ENCODE results near the gene DAO.
A peak's percentile ranks its signal among the peaks of the same experiment; 100 is the strongest.
"Not testable (repeated sequence)": the region's sequence is repeated elsewhere in the genome, so short reads cannot be mapped to it uniquely, and the experiment has no call there.

Gene DAO

DNA sequence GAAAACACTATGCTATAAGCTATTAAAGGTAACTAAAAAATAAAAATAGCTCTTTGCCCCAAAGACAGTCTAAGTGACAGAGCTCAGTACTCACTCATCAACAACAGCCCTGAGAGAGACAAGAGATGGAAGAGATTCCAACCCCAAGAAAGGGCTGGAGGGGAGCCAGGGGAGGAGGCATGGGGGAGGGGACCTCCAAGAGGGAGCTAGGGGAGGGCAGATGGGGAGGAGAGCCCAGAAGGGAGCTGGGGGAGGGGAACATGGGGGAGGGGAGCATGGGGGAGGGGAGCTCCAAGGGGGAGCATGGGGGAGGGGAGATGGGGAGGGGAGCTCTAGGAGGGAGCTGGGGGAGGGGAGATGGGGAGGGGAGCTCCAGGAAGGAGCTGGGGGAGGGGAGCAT lies 30.2 kb upstream of the DAO start:
- no peak for DNase-seq (ENCODE audit: low read depth in 2 of 2)

GRCh38 chr12:108850854-108851573 lies 28.9 kb upstream of the DAO start:
- no peak for DNase-seq (ENCODE audit: low read depth in 2 of 2)

- no peak for DNase-seq (ENCODE audit: low read depth in 2 of 2)
These were observed 27.1 kb upstream of the DAO start for GRCh38 chr12:108852674-108853309.

- DNase-seq (ENCODE audit: low read depth in 2 of 2), result no peak
These were observed 26.5 kb upstream of the DAO start for GRCh38 chr12:108853426-108853825.

GRCh38 chr12:108853981-108854446 lies 25.9 kb upstream of the DAO start:
- no peak for DNase-seq (ENCODE audit: low read depth in 2 of 2)

- no peak for DNase-seq (ENCODE audit: low read depth in 2 of 2)
These were observed 25.2 kb upstream of the DAO start for GRCh38 chr12:108854451-108855283.

DNA sequence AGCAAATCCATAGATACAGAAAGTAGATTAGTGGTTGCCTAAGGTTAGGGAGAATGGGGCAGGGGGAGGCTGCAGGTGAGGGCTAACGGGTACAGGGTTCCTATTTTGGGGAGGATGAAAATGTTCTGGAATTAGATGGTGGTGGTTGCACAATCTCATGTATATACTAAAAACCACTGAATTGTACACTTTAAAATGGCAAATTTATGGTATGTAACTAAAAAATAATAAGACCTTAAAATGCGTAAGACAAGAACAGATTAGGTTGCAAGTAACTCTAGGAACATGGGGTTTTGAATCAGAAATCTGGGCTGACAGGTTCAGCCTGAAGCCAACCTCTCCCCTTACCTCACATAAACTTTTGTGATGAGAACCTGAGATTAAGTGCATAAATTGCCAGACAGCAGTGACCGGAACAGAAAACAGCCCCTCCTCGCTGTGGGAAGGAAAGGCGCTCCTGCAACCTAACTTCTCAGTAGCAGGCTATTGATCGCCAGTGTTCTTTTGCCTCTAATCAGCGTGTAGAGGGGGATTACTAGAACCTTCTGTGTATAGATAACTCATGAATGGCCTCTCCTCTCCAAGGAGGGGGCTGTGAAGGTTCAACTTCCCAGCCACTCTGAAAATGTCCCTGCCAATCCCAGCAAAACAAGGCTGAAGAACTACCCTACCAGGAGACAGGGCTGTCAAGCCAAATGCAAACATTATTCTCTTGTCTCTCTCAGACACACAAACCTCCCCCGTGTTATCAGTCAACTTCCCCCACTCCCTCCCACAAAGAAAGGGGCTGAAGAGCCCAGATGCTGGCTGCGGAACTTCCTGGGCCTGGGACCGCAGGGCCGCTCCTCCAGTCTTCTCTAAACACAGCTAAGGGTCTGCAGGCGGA lies 24.4 kb upstream of the DAO start:
- no peak for DNase-seq (ENCODE audit: low read depth in 2 of 2)

DNA sequence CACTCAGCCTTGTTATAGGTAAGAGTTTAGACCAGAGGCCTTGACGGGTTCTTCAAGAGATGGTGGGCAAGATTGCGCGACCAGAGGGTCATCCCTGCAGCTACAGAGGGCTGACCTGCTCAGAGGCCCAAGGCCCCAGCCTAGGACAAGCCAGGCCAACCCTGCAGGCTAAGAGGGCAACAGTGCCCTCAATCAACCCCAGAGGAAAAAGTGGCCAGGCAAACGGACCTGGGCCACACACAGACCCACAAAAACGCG lies 23.8 kb upstream of the DAO start:
- DNase-seq (ENCODE audit: low read depth in 2 of 2), result no peak

GRCh38 chr12:108856428-108857157 lies 23.3 kb upstream of the DAO start:
- DNase-seq (ENCODE audit: low read depth in 2 of 2), result peak; percentile 49 to 51

DNA sequence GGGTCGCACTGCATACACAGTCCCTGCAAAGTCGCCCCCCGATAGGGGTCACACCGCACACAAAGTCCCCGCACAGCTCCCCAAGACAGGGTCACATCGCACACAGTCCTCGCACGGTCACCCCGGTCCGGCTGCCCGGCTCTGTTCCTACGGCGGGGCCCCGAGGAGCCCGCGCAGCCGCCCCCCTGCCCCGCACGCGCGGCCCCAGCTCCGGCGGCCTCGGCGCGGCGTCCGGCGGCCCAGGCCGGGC lies 22.8 kb upstream of the DAO start:
- no peak for DNase-seq (ENCODE audit: low read depth in 2 of 2)

DNA sequence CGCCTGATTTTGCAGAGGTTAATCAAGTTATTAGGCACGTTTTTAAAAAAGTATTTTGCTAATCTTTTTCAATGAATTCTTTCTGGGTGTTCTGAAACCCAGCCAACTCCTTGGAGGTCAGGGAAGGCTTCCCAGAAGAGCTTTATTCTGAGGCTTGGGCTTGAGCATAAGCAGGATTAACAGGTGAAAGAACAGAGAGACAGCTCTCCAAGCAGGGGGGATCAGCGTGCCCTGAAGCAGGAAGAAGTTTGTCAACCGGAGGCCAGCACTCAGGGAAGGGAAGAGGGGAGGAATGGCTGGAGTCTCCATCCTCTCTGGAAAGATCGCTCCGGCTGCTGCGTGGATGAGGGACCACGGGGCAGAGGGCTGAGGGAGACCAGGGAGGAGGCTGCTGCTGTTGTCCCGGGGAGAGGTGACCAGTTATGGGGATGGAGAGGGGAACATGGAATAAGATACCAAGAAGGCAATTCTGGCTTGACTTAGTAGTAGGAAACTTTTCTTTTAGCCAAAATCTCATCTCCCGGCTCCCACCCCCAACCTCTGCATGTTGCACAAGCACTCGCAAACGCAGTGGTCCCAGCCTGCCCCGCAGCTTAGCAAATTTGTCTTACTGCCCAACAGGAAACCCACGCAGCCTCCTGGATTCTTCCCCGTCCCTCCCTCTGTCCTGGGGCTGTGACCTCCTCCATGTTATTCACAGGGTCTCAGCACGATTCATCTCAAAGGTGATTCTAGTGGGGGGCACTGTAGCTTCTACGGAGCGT lies 21.4 kb upstream of the DAO start:
- DNase-seq (ENCODE audit: low read depth in 2 of 2), result no peak

GRCh38 chr12:108859141-108859922 lies 20.6 kb upstream of the DAO start:
- not testable (repeated sequence) for DNase-seq (ENCODE audit: low read depth in 2 of 2)

- no peak for DNase-seq (ENCODE audit: low read depth in 2 of 2)
These were observed 20.0 kb upstream of the DAO start for GRCh38 chr12:108859923-108860291.

DNA sequence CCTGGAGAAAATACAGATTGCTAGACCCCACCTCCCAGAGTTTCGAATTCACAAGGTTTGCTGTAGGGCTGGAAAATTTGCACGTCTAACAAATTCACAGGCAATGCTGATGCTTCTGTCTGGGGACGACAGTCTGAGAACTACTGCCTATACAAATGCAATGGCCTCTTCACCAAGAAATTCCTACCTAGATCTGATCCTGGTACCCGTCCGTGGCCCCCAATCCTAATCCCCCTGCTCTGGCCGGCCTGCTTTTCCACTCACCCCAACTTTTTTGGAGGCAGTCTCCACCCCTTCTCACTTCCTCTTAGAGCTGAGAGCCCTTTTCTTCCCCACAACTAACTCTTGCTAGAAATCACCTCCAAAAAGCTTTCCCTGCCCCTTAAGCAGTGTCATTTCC lies 19.4 kb upstream of the DAO start:
- DNase-seq (ENCODE audit: low read depth in 2 of 2), result no peak

DNA sequence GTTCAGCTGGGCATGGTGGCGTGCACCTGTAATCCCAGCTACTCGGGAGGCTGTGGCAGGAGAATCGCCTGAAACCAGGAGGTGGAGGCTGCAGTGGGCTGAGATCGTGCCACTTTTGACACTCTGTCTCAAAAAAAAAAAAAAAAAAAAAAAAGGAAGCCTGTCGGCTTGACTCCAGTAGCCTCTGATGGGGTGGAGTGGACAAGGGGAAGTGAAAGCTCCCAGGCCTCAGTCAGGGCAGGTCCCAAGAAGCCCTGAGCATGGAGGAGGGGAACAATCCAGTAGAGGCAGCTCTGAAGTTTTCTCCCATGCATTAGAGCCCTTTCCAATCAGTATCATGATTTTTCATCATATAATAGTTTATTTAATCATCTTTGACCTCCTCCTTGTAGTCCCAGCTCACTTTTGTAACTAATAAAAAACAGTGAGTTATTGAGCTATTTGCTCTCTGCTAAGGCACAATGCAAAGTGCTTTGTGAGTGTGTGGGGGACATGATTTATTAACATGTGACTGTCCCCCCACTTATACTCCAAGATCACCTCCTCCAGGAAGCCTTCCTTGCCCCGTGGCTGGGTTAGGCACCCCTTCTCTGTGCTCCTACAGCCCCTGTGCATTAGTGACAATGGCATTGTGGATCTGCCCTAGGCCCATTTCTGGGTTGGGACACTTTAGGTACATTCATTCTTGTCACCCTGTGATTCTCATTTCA lies 17.9 kb upstream of the DAO start:
- DNase-seq (ENCODE audit: low read depth in 2 of 2), result no peak

DNA sequence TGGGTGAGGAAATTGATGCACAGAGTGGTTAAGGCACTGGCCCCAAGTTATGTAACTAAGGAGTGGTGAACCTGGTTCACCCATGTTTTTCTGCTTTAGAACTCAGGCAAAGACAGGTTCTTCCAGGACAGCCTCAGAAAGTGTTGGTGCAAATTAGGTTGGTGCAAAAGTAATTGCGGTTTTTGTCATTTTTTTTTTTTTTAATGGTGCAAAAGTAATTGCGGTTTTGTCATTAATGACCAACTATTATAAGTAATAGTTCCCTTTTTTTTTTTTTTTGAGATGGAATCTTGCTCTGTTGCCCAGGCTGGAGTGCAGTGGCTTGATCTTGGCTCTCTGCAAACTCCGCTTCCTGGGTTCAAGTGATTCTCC lies 17.3 kb upstream of the DAO start:
- no peak for DNase-seq (ENCODE audit: low read depth in 2 of 2)

GRCh38 chr12:108865169-108865568 lies 14.7 kb upstream of the DAO start:
- DNase-seq (ENCODE audit: low read depth in 2 of 2), result no peak

DNA sequence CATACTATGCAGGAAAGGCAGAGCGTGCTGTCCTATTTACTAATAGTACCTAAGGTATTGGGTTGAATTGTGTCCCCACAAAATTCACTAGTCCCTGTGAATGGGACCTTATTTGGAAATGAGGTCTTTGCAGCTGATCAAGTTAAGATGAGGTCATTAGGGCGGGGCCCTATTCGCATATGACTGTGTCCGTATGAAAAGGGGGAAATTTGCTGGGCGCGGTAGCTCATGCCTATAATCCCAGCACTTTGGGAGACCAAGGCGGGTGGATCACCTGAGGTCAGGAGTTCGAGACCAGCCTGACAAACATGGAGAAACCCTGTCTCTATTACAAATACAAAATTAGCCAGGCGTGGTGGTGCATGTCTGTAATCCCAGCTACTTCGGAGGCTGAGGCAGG lies 13.8 kb upstream of the DAO start:
- not testable (repeated sequence) for DNase-seq (ENCODE audit: low read depth in 2 of 2)

- DNase-seq (ENCODE audit: low read depth in 2 of 2), result no peak
These were observed 11.1 kb upstream of the DAO start for GRCh38 chr12:108868781-108869180.

GRCh38 chr12:108875280-108875679 lies 4.6 kb upstream of the DAO start:
- no peak for DNase-seq (ENCODE audit: low read depth in 2 of 2)

Measured in activated CD8-positive, alpha-beta memory T cell treated with anti-CD3 and anti-CD28 coated beads for 4 hours (primary cell).